HG03378 (cell line): Measurements from ENCODE around the gene PDZD8.
A peak's percentile ranks its signal among the peaks of the same experiment; 100 is the strongest.

ENCODE experiments used
- ATAC-seq: cut with Tn5 transposase; IDR thresholded peaks from one replicate; pipeline ENCODE4 v1.9.1; 2021; ENCODE audit warnings: mild to moderate bottlenecking, moderate library complexity; ENCODE audit not compliant: unreplicated experiment

Gene PDZD8

GRCh38 chr10:117375360-117376178 is at the start of gene PDZD8:
PDZD8 (minus strand) TSS chr10:117375440; CDS start chr10:117375227, 213 bp downstream.
- peak; percentile 69 for ATAC-seq

GRCh38 chr10:117424171-117424570 is 48.9 kb upstream of the PDZD8 start:
- ATAC-seq, result no peak

GRCh38 chr10:117421985-117422384 is 46.7 kb upstream of the PDZD8 start:
- ATAC-seq, result no peak

- ATAC-seq, result no peak
These were observed 45.5 kb upstream of the PDZD8 start for GRCh38 chr10:117420768-117421167.

GRCh38 chr10:117419921-117420320 is 44.7 kb upstream of the PDZD8 start:
- no peak for ATAC-seq

GRCh38 chr10:117419159-117419558 is 43.9 kb upstream of the PDZD8 start:
- no peak for ATAC-seq

- ATAC-seq, result no peak
These were observed 42.9 kb upstream of the PDZD8 start for GRCh38 chr10:117418121-117418520.

GRCh38 chr10:117417196-117417595 is 42.0 kb upstream of the PDZD8 start:
- ATAC-seq, result no peak

GRCh38 chr10:117413928-117414618 is 38.8 kb upstream of the PDZD8 start:
- no peak for ATAC-seq

GRCh38 chr10:117412469-117413010 is 37.3 kb upstream of the PDZD8 start:
- ATAC-seq, result no peak

GRCh38 chr10:117411479-117412399 is 36.5 kb upstream of the PDZD8 start:
- ATAC-seq, result no peak

GRCh38 chr10:117410557-117410956 is 35.3 kb upstream of the PDZD8 start:
- ATAC-seq, result no peak

GRCh38 chr10:117409549-117410305 is 34.5 kb upstream of the PDZD8 start:
- no peak for ATAC-seq

- no peak for ATAC-seq
These were observed 33.5 kb upstream of the PDZD8 start for GRCh38 chr10:117408436-117409384.

- ATAC-seq, result no peak
These were observed 30.5 kb upstream of the PDZD8 start for GRCh38 chr10:117405730-117406129.

- no peak for ATAC-seq
These were observed 25.1 kb upstream of the PDZD8 start for GRCh38 chr10:117400329-117400728.

GRCh38 chr10:117399341-117400196 is 24.3 kb upstream of the PDZD8 start:
- ATAC-seq, result no peak

GRCh38 chr10:117398029-117398428 is 22.8 kb upstream of the PDZD8 start:
- ATAC-seq, result no peak
